IPS-18c (cell line): ENCODE measurements around the gene TSPAN33.
"Not testable (repeated sequence)": the region's sequence is repeated elsewhere in the genome, so short reads cannot be mapped to it uniquely, and the experiment has no call there.

Experiments used
- H3K4me3 ChIP-seq: 2 replicates; pipeline ENCODE4 v1.7.0; 2013; ENCODE audit warnings: low read depth, mild to moderate bottlenecking, low read length, moderate library complexity; ENCODE audit not compliant: insufficient read depth
- H3K9me3 ChIP-seq: one replicate; pipeline ENCODE4 v1.6.1; 2013; ENCODE audit warnings: mild to moderate bottlenecking, low read length, moderate library complexity; ENCODE audit not compliant: control insufficient read depth, insufficient read depth

Gene TSPAN33

GRCh38 chr7:129163875-129164544 lies 19.5 kb downstream of the TSPAN33 start:
- H3K4me3 ChIP-seq: no peak overlapping the region

GRCh38 chr7:129166745-129167144 lies 22.2 kb downstream of the TSPAN33 start:
- no peak overlapping the region for H3K4me3 ChIP-seq

More at GRCh38 chr7:129163875-129164544, 19.5 kb downstream of the TSPAN33 start:
- no peaks in the 10 kb centered on the region for H3K9me3 ChIP-seq

GRCh38 chr7:129167817-129168216 lies 23.3 kb downstream of the TSPAN33 start:
- Histone ChIP-seq H3K4me3 (peak overlapping the region; percentile 53; the same call in 1 of the 2 replicates), H3K9me3 (no peaks in the 10 kb centered on the region)

More at GRCh38 chr7:129166745-129167144, 22.2 kb downstream of the TSPAN33 start:
- H3K9me3 ChIP-seq: no peaks in the 10 kb centered on the region

GRCh38 chr7:129168231-129169021 lies 23.9 kb downstream of the TSPAN33 start:
- H3K4me3 ChIP-seq: peak overlapping the region; percentile 53

GRCh38 chr7:129169171-129169671 lies 24.7 kb downstream of the TSPAN33 start:
- Histone ChIP-seq H3K4me3 (peak overlapping the region; percentile 53), H3K9me3 (no peaks in the 10 kb centered on the region)

More at GRCh38 chr7:129168231-129169021, 23.9 kb downstream of the TSPAN33 start:
- H3K9me3 ChIP-seq: no peaks in the 10 kb centered on the region

GRCh38 chr7:129169686-129170440 lies 25.4 kb downstream of the TSPAN33 start:
- Histone ChIP-seq H3K9me3 (no peaks in the 10 kb centered on the region), H3K4me3 (peak overlapping the region; percentile 53)

- H3K9me3 ChIP-seq: no peaks in the 10 kb centered on the region
- H3K4me3 ChIP-seq: no peak overlapping the region
Measured at GRCh38 chr7:129170441-129171021, 26.0 kb downstream of the TSPAN33 start.

- H3K4me3 ChIP-seq, H3K9me3 ChIP-seq: not testable (repeated sequence)
Measured at GRCh38 chr7:129173861-129174260, 29.4 kb downstream of the TSPAN33 start.

GRCh38 chr7:129176916-129177710 lies 32.6 kb downstream of the TSPAN33 start:
- Histone ChIP-seq H3K4me3 (no peak overlapping the region), H3K9me3 (no peaks in the 10 kb centered on the region)

GRCh38 chr7:129184981-129185670 lies 40.6 kb downstream of the TSPAN33 start:
- Histone ChIP-seq H3K4me3 (no peak overlapping the region), H3K9me3 (peaks cover 2% of the 10 kb centered on the region)

GRCh38 chr7:129186749-129187260 lies 42.3 kb downstream of the TSPAN33 start:
- Histone ChIP-seq H3K4me3 (no peak overlapping the region), H3K9me3 (peaks cover 2% of the 10 kb centered on the region)

GRCh38 chr7:129187681-129188371 lies 43.3 kb downstream of the TSPAN33 start:
- Histone ChIP-seq H3K4me3 (peak overlapping the region; percentile 84; the same call in 1 of the 2 replicates), H3K9me3 (peaks cover 2% of the 10 kb centered on the region)

GRCh38 chr7:129188372-129188891 lies 43.9 kb downstream of the TSPAN33 start, which contains the start of gene SMO:
TSS of gene SMO (plus strand) at chr7:129188633. CDS start at chr7:129189152, 519 bp downstream.
- H3K9me3 ChIP-seq: peaks cover 2% of the 10 kb centered on the region
- peak within 1 kb of the TSS; percentile 84 for H3K4me3 ChIP-seq

GRCh38 chr7:129188892-129189660 lies 44.6 kb downstream of the TSPAN33 start:
- peaks cover 2% of the 10 kb centered on the region for H3K9me3 ChIP-seq
- H3K4me3 ChIP-seq: peak overlapping the region; percentile 84
